GM12865 (cell line): ENCODE data around the gene SNX24.

Source experiments
- DNase-seq: peaks from one replicate; pipeline ENCODE4 v3.0.0; 2010; ENCODE audit warnings: low read depth
- H3K4me3 ChIP-seq: 2 replicates; pipeline ENCODE4 v1.5.1; 2011; ENCODE audit warnings: mild to moderate bottlenecking, low read depth, low read length, control low read depth
- CTCF ChIP-seq: IDR thresholded peaks from 2 replicates; pipeline ENCODE4 v1.5.1; 2011; ENCODE audit warnings: low read length, control low read depth, low read depth, inconsistent platforms; ENCODE audit not compliant: insufficient read depth; ENCODE audit errors: missing control alignments

Gene SNX24

GRCh38 chr5:122864400-122864799, 19.0 kb downstream of the SNX24 start:
- no peak for TF ChIP-seq CTCF

GRCh38 chr5:122864842-122865241, 19.4 kb downstream of the SNX24 start:
- H3K4me3 ChIP-seq = no peak overlapping the region
- TF ChIP-seq CTCF = no peak
- no peak for DNase-seq

More at GRCh38 chr5:122864400-122864799, 19.0 kb downstream of the SNX24 start:
- DNase-seq = no peak
- no peak overlapping the region for H3K4me3 ChIP-seq

DNA sequence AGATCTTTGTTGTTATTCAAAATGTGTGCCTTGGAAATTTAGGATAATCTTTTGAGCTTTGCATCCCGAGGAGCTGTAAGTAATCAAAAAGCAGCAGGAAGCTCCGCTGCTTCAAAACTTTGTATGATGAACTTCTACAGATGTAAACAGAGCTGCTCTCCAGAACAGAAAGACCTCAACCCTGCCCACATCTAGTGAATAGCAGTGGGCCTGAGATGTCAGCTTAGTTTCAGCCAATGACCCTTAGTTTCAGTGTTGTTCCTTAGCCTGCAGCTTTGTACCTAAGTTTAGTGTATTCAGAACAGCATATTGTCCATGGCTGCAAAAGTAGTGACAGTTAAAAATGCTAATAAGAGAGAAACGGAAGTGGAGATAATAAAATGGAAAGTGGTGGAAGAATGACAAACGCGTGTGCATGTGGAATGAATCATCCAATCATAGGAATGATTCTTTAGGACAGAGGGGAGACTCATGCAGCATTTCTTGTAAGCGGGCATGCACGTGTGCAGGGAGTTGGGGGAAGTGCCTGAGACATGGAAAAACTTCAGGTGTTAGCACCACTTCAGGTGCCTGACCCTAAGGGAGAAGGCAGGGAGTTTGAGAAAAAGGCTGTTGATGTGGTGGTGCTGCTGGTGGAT, 24.9 kb downstream of the SNX24 start:
- no peak for TF ChIP-seq CTCF
- no peak overlapping the region for H3K4me3 ChIP-seq
- no peak for DNase-seq

DNA sequence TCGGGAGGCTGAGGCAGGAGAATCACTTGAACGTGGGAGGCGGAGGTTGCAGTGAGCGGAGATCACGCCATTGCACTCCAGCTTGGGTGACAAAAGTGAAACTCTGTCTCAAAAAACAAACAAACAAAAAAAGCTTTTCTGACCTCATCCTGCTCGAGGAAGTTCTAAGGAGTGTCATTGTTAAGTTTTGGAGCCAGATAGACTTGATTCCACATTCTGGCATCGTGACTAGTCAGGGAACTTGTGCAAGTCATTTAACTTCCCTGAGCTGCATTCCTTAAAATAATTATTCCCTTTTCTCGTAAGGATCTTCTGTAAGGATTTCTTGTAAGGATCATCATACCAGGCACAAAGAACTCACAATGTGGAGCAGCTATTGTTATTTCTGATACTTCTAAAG, 26.2 kb downstream of the SNX24 start:
- no peak for TF ChIP-seq CTCF
- H3K4me3 ChIP-seq = no peak overlapping the region
- no peak for DNase-seq

DNA sequence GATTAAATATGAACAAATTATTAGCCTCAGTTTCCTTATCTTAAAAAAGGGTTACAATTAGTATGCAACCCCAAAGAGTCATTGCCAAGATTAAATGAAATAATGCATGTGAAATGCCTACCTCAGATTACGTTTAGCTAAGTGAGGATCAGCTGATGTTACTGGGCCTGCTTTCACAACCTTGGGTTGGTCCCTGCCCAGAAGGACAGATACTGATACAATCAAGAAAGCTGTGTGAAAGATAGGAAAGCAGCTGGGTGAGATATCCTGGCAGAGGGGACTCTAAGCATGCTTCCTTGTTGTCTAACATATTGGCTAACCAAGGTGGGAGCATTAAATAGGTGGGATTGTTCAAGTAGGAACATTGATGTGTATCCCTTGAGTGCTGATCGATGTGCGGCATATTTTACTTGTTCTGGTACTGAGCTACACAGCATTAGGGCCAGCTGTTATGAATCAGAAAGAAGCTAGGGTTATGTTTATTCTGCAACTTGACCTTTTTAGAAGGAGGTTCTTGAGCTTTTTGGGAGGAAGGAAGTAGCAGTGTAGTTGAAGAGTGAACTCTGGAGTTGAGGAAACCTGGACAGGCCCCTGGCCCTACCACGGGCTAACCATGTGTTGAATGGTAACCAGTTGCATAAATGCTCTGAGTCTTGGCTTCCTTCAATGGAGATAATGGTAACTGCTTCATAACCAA, 28.9 kb downstream of the SNX24 start:
- no peak for TF ChIP-seq CTCF
- no peak overlapping the region for H3K4me3 ChIP-seq
- DNase-seq = no peak

DNA sequence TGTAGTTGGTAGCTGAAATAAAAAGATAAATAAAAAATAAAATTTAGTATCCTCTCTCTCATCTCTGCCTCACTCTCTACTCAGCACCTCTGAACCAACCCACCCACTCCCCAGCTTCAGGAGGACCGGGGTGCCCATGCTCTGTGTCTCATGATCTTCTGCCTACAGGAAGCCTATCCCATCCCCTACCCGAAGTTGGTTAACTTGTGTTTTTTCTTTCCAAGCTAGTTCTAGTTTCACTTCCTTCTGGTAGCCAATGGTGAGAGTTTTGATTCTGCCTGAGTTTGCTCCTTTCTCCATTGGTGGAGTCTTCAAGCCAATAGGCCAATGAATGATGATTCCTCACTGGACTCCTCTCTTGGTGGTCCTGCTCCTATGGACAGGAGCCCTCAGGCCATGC, 32.1 kb downstream of the SNX24 start:
- DNase-seq = peak; percentile 8
- no peak for TF ChIP-seq CTCF

More for the DNA sequence above, 32.1 kb downstream of the SNX24 start:
- no peak overlapping the region for H3K4me3 ChIP-seq
